Head of caudate nucleus (tissue), 42 donors: ENCODE measurements around the gene OGDH.
A peak's percentile ranks its signal among the peaks of the same experiment; 100 is the strongest.
"Not testable (repeated sequence)": the region's sequence is repeated elsewhere in the genome, so short reads cannot be mapped to it uniquely, and the experiment has no call there.

Experiments
- DNase-seq, 42 donors: peaks; one replicate each; pipeline versions ENCODE4 v3.0.0 to v3.0.0-alpha.2; 2020 to 2021; ENCODE audit warnings: mixed read lengths in 7 of 42
- intact Hi-C: fragments of 100-400 bp; cut with DNase I; formaldehyde crosslinking; loops from one replicate; pipeline ENCODE4 v1.15.0; 2022

OGDH gene

DNA sequence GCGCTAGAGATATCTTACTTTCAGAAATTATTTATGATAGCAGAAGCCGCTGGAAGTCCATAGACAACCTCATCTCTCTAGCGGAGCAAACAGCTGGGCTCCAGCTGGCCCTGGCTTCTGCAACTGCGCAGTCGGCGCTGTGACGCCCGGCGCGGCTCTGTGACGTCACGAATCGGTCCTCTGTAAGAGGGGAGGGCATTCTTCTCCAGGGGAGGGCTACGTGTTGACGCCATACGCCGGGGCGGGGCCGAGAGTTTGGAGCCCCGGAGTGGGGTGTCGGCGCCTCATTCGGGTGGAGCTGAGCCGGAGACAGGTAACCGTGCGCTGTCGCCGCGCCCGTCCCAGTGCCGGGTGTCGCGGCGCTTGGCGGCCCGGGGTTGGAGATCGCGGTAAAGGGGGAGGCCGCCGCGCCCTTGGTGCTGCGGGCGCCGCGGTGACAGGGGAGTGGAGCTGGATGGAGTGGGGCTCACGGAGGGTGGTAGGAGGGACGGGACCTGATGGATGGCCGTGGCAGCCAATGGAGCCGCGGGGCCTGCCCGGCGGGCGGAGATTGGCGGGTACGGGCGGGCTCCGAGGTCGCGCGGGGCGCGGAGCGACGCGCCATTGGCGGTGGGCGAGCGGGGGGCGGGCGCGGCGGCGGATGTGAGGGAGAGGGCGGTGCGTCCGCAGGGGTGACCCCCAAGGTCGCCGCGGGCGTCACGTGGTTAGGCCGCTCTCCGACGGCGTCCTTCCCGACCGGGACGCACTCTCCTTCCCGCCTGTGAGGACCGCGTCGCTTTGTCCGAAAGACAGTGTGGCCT is at the start of gene OGDH:
Gene OGDH (plus strand): TSS at position 287 of the 800 bp plus-strand sequence. CDS start 17,717 bp downstream, outside the sequence.
- intact Hi-C loops = loop anchor here (2.0 to 10.0 kb wide), 2 partner anchors 142 to 508 kb away; partner anchors contain the start of genes TBRG4 and ZMIZ2
- DNase-seq = peak; percentile 98 to 100 (median 99)

DNA sequence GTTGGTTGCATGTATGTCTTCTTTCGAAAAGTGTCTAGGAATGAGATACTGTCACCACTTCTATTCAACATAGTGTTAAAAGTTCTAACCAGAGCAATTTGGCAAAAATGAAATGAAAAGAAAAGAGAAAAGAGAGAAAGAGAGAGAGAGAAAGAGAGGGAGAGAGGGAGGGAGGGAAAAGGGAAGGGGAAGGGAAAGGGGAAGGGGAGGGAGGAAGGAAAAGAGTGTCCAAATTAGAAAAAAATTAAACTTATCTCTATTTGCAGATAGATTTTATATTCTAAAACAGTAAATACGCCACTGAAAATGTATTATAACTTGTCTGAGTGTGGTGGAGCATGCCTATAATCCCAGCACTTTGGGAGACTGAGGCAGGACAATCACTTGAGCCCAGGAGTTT is 48.9 kb upstream of the OGDH start:
- no peak for DNase-seq
- intact Hi-C loops = no loop called here

GRCh38 chr7:44559485-44559884 is 46.9 kb upstream of the OGDH start:
- DNase-seq = peak in 1 of 42 donors; percentile 25
- intact Hi-C loops = no loop called here

DNA sequence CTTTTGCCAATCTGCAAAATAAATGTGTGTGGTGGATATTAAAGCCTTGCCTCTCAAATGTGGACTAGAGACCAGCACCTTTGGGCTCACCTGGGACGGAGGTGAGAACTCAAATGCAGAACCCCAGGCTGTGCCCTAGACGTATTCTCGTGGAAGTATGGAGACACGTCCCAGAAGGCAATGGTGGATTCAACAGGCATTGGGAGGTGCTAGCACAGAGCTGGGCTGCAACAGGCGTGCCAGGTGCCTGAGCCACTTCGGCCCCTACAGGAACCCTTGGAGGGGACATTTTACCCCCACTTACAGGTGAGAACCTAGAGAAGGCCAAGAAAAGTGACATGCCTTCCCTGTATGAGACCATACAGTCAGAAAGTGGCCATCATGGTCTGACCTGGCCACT is 44.9 kb upstream of the OGDH start:
- intact Hi-C loops = loop anchor here (10.0 kb wide), 1 partner anchor 347 kb away; no protein-coding TSS in a partner anchor
- peak in 1 of 42 donors; percentile 14 for DNase-seq

DNA sequence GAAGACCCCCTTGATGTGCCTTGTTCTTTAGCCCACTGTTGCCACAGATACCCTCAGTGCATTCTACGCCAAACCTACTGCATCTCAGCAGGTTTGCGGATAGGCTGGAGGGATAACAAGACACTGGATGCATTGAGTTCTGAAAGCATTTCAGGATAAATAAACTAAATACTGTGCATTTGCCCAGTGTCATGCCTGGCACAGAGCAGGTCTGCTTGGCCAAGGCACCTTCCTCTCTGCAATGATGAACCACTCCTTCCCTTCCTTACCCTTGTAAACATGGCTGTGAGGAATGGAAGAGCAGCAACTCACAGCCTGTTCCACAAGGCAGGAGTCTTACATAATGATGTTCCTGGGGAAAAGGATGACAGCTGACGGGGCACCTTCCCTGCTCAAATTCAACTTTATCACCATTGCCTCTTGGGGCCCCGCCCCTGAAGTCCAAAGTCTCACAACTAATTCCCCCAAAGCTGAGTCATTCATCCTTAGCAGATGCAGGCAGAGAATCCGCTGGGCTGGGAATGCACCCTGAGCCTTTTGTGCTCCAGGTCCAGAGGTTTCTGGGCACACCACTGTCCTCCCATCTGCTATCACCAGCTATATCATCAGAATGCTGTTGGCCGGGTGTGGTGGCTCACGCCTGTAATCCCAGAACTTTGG is 44.3 kb upstream of the OGDH start:
- DNase-seq = peak; percentile 27 to 89 (median 64)

GRCh38 chr7:44562622-44562962 is 43.8 kb upstream of the OGDH start:
- not testable (repeated sequence) for DNase-seq
- intact Hi-C loops = loop anchor here (10.0 kb wide), 1 partner anchor 348 kb away; no protein-coding TSS in a partner anchor

More for the DNA sequence above, 44.3 kb upstream of the OGDH start:
- intact Hi-C loops = loop anchor here (10.0 kb wide), 1 partner anchor 347 kb away; no protein-coding TSS in a partner anchor

DNA sequence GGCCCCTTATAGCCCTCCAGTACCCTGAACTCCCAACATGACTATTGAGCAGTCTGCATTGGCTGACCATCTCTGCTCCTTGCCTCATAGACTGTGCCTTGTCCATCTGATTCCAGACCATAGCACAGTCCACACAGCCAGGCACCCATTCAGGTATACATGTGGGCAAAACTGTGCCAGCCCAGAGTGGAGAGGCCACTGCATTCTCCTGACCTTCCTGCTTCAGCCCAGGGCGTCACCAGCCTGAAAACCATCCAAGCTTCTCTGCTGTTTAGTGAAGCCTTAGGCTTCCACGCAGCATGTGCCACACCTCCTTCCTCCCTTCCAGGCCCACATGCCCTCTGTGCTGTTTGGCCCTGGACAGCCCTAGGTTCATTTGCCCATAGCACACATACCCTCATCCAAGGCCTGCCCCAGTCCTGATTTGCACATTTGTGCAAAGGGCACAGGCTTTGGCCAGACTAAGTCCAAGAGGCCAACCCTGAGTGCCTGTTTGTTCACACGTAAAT is 43.2 kb upstream of the OGDH start:
- DNase-seq = no peak
- intact Hi-C loops = loop anchor here (10.0 kb wide), 1 partner anchor 348 kb away; no protein-coding TSS in a partner anchor

- no peak for DNase-seq
- intact Hi-C loops = loop anchor here (5.0 to 10.0 kb wide), 2 partner anchors 77 to 350 kb away; no protein-coding TSS in a partner anchor
Measured at GRCh38 chr7:44564606-44565005, 41.8 kb upstream of the OGDH start.

- intact Hi-C loops = loop anchor here (5.0 to 10.0 kb wide), 2 partner anchors 78 to 350 kb away; no protein-coding TSS in a partner anchor
- DNase-seq = peak; percentile 34 to 88 (median 77)
Measured at GRCh38 chr7:44565097-44565794, 41.2 kb upstream of the OGDH start.

- intact Hi-C loops = loop anchor here (5.0 to 10.0 kb wide), 2 partner anchors 79 to 351 kb away; no protein-coding TSS in a partner anchor
Measured at GRCh38 chr7:44565795-44566559, 40.5 kb upstream of the OGDH start.

GRCh38 chr7:44566680-44567079 is 39.7 kb upstream of the OGDH start:
- intact Hi-C loops = loop anchor here (5.0 to 10.0 kb wide), 2 partner anchors 79 to 352 kb away; no protein-coding TSS in a partner anchor
- DNase-seq = no peak

More at GRCh38 chr7:44565795-44566559, 40.5 kb upstream of the OGDH start:
- DNase-seq = no peak

DNA sequence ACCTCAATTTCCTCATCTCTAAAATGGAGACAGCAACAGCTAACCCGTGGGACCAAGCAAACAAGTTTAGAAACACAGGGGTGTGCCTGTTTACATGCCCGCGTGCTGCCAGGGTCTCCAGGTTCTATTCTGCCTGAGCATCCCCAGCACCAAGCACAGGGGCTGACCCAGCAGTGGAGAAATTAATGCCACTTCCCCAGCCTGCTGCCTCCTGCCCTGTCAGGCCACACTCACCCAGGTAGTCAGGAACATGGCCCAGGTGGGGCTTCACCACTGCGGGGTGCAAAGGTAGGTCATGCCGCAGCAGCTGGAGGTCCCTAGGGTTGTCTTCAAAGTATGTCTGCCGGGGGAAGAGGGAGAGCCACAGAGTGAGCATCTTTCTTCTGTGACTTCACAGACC is 38.5 kb upstream of the OGDH start:
- intact Hi-C loops = loop anchor here (5.0 to 10.0 kb wide), 2 partner anchors 81 to 353 kb away; no protein-coding TSS in a partner anchor
- DNase-seq = no peak

GRCh38 chr7:44568771-44569560 is 37.5 kb upstream of the OGDH start:
- no peak for DNase-seq
- intact Hi-C loops = loop anchor here (5.0 to 10.0 kb wide), 2 partner anchors 82 to 354 kb away; no protein-coding TSS in a partner anchor

DNA sequence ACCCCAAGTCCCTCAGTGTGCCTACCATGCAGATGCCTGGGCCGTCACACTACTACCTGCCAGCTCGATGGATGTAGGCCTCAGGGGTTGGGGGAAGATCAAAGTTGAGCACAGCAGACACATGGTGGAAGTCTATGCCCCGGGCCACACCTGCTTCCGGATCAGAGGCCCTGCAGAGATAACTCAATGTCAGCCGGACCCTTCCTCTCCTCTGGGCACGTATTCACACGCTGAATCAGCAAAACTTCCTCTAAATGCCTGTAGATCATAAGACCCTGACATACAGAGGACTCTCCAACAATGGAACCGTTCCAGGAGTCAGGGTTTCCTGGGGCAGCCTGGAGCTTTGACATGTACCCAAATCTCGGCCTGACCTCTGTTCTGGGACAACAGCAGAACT is 36.5 kb upstream of the OGDH start:
- no peak for DNase-seq
- intact Hi-C loops = loop anchor here (5.0 to 10.0 kb wide), 2 partner anchors 83 to 355 kb away; no protein-coding TSS in a partner anchor

GRCh38 chr7:44572771-44573170 is 33.7 kb upstream of the OGDH start:
- intact Hi-C loops = no loop called here
- no peak for DNase-seq

DNA sequence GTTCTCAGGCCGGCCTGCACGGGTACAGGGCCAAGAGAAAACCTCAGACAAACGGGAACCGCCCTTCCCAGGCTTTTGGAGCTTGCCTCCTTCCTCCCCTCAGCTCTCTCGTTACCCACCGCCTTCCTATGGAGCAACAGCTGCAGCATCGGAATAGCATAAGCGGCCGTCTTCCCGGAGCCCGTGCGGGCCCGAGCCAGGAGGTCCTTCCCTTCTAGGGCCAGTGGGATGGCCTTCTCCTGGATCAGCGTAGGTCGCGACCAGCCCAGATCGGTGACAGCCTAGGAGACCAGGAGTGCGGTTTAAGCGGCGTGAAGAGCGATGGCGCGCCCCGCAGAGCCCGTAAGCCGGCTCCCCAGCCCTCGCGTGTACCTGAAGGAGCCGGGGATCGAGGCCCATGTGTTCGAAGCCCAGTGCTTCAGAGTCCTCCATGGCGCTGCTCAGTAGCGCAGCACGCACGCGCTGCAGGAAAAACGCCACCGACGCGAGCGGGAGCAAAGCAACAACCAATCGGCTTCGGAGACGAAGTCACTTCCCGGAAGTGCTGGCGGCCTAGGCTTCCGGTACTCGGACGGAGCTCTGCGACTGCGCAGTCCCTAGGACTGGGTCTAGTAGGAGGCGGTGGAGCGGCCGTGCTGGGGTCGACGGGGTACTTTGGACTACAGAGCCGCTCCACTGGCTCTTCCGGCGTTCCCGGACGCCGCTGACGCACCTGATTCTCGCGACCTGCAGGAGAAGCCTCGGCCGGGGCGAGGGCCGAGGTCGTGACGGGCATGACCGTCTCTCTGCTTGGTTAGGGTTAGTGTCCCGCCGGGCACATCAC is 32.8 kb upstream of the OGDH start, which contains the start of gene DDX56:
Gene DDX56 (minus strand): TSS at position 445 of the 823 bp plus-strand sequence. CDS start 13 bp downstream, at position 432.
- intact Hi-C loops = no loop called here
- peak; percentile 89 to 98 (median 96) for DNase-seq
